ENCODE results near the gene ZNF485. TPM values are rescaled to one million over a fixed set of nuclear protein-coding genes. Genes with fewer than 3 reads are reported as not detected.

The ZNF485 gene
- total and polyA plus RNA-seq, 9 donors: 2.0 to 8.3 (median 4.1) TPM

GRCh38 chr10:43666552-43666951 lies 60.3 kb downstream of the ZNF485 start:
- Histone ChIP-seq H3K9me3 (no peaks in the 10 kb centered on the region), H3K4me3 (no peak overlapping the region), H3K36me3 (no peaks in the 10 kb centered on the region), H3K27ac (no peak overlapping the region), H3K27me3 (no peaks in the 10 kb centered on the region), H3K4me1 (ENCODE audit: insufficient read depth) (no peaks in the 10 kb centered on the region)
- 87 to 91% (median 89%) methylated on average over 9 of the region's 9 CpGs for WGBS, 3 donors
- TF ChIP-seq, protein P1, sequence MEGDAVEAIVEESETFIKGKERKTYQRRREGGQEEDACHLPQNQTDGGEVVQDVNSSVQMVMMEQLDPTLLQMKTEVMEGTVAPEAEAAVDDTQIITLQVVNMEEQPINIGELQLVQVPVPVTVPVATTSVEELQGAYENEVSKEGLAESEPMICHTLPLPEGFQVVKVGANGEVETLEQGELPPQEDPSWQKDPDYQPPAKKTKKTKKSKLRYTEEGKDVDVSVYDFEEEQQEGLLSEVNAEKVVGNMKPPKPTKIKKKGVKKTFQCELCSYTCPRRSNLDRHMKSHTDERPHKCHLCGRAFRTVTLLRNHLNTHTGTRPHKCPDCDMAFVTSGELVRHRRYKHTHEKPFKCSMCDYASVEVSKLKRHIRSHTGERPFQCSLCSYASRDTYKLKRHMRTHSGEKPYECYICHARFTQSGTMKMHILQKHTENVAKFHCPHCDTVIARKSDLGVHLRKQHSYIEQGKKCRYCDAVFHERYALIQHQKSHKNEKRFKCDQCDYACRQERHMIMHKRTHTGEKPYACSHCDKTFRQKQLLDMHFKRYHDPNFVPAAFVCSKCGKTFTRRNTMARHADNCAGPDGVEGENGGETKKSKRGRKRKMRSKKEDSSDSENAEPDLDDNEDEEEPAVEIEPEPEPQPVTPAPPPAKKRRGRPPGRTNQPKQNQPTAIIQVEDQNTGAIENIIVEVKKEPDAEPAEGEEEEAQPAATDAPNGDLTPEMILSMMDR (IDR thresholded peaks at IDR 0.05): no peak
- no peak for TF ChIP-seq POLR2A (IDR thresholded peaks at IDR 0.05)
- no peak for TF ChIP-seq EP300 (IDR thresholded peaks at IDR 0.05)
- no peak for DNase-seq
- intact Hi-C loops (cut with DNase I): no loop called here

DNA sequence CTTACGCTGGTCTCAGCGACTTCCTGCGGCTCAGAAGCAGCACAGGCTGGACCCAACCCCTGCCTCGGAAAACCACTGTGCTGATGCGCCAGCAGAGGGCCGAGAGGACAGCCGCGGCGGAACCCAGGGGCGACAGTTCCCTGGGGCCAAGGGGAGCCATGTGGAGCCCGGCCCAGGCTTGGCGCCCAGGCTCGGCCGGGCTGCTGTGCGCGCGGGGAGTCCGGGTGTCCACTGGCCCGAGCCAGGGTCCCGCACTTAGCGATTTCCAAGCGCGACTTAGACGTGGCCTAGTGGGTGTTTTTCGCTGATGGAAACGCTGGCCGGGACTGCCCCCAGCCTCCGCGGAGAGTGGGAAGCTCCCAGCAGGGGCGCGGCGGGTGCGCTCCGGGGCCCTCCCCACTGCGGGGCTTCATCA lies 61.1 kb downstream of the ZNF485 start:
- Histone ChIP-seq H3K36me3 (no peaks in the 10 kb centered on the region), H3K27ac (no peak overlapping the region), H3K4me1 (ENCODE audit: insufficient read depth) (no peaks in the 10 kb centered on the region), H3K9me3 (no peaks in the 10 kb centered on the region), H3K27me3 (no peaks in the 10 kb centered on the region), H3K4me3 (no peak overlapping the region)
- TF ChIP-seq POLR2A (IDR thresholded peaks at IDR 0.05) (no peak), EP300 (IDR thresholded peaks at IDR 0.05) (no peak)
- TF ChIP-seq, protein P1 (IDR thresholded peaks at IDR 0.05): no peak
- intact Hi-C loops (cut with DNase I): no loop called here
- peak in 1 of 5 donors; percentile 47 for DNase-seq
- 2 to 15% (median 4%) methylated on average over 33 to 35 of the region's 35 CpGs for WGBS, 3 donors

Other genes with a start within 250 kb of the ZNF485 start
- not detected for gene FXYD4, start 234.8 kb upstream of the ZNF485 start, total RNA-seq
- gene FXYD4, start 234.8 kb upstream of the ZNF485 start, polyA plus RNA-seq: not detected
- 100 to 1,000 TPM; 100 to 220 (median 185) TPM for gene HNRNPF, start 197.3 kb upstream of the ZNF485 start, total RNA-seq
- 100 to 1,000 TPM in 1 of 2 donors, 10 to 100 TPM in 1; 95.1 to 121 TPM for gene HNRNPF, start 197.3 kb upstream of the ZNF485 start, polyA plus RNA-seq
- 10 to 100 TPM in 2 of 7 donors, 1 to 10 TPM in 5; 6.4 to 30.1 (median 8.7) TPM for gene ZNF487, start 169.3 kb upstream of the ZNF485 start, total RNA-seq
- gene ZNF487, start 169.3 kb upstream of the ZNF485 start, polyA plus RNA-seq: 1 to 10 TPM; 6.4 to 8.2 TPM
- 10 to 100 TPM in 2 of 7 donors, 1 to 10 TPM in 5; 2.9 to 10.7 (median 7.0) TPM for gene ZNF239, start 31.8 kb upstream of the ZNF485 start, total RNA-seq
- gene ZNF239, start 31.8 kb upstream of the ZNF485 start, polyA plus RNA-seq: 1 to 10 TPM; 2.3 to 6.7 TPM
- 10 to 100 TPM; 31.8 to 68.7 (median 51.5) TPM for gene ZNF32, start 42.4 kb downstream of the ZNF485 start, total RNA-seq
- 10 to 100 TPM; 65.1 to 73.1 TPM for gene ZNF32, start 42.4 kb downstream of the ZNF485 start, polyA plus RNA-seq

Measured in ovary (tissue), 9 donors.